DOHH2 (cell line): ENCODE measurements around the gene PCNX2.

Source experiments
- H3F3A ChIP-seq: fragments of 200-600 bp; sonication (generic), shearing (Covaris generic); 2 replicates; pipeline ENCODE4 v1.6.0; 2016; ENCODE audit warnings: antibody characterized with exemption, mild to moderate bottlenecking; ENCODE audit not compliant: control insufficient read depth, insufficient read depth
- H3K27ac ChIP-seq: fragments of 200-600 bp; sonication (generic); 2 replicates; pipeline ENCODE4 v1.5.1; 2014; ENCODE audit warnings: low read depth, mild to moderate bottlenecking, low read length, moderate library complexity
- H3K27me3 ChIP-seq: fragments of 200-600 bp; sonication (generic); 2 replicates; pipeline ENCODE4 v1.6.1; 2014; ENCODE audit warnings: mild to moderate bottlenecking, low read length, mixed read lengths; ENCODE audit not compliant: control insufficient read depth
- H3K36me3 ChIP-seq: fragments of 200-600 bp; sonication (generic); 2 replicates; pipeline ENCODE4 v1.6.1; 2014; ENCODE audit warnings: mild to moderate bottlenecking, low read length, moderate library complexity, mixed read lengths; ENCODE audit not compliant: control insufficient read depth
- H3K4me1 ChIP-seq: fragments of 200-600 bp; sonication (generic); 2 replicates; pipeline ENCODE4 v1.6.1; 2014; ENCODE audit warnings: mild to moderate bottlenecking, low read length, mixed read lengths; ENCODE audit not compliant: control insufficient read depth
- H3K4me2 ChIP-seq: fragments of 200-600 bp; sonication (generic); 2 replicates; pipeline ENCODE4 v1.6.0; 2014; ENCODE audit warnings: mild to moderate bottlenecking, low read length, moderate library complexity
- H3K4me3 ChIP-seq: fragments of 200-600 bp; sonication (generic); 2 replicates; pipeline ENCODE4 v1.5.1; 2014; ENCODE audit warnings: mild to moderate bottlenecking, low read length, mixed read lengths
- H3K79me2 ChIP-seq: fragments of 200-600 bp; sonication (generic); 2 replicates; pipeline ENCODE4 v1.6.1; 2014; ENCODE audit warnings: mild to moderate bottlenecking, low read length, mixed read lengths; ENCODE audit not compliant: control insufficient read depth
- H3K9me2 ChIP-seq: fragments of 200-600 bp; sonication (generic); replicated peaks from 2 replicates; pipeline ENCODE4 v1.6.1; 2014; ENCODE audit warnings: mild to moderate bottlenecking, low read length, mixed read lengths; ENCODE audit not compliant: control insufficient read depth
- H3K9me3 ChIP-seq: fragments of 200-600 bp; sonication (generic); 2 replicates; pipeline ENCODE4 v1.6.1; 2014; ENCODE audit warnings: antibody characterized with exemption, low read length, mixed read lengths; ENCODE audit not compliant: control insufficient read depth, insufficient read depth
- H4K20me1 ChIP-seq: fragments of 200-600 bp; sonication (generic); 2 replicates; pipeline ENCODE4 v1.6.0; 2014; ENCODE audit warnings: low read depth, mild to moderate bottlenecking, antibody characterized with exemption, low read length, moderate library complexity; ENCODE audit not compliant: control insufficient read depth, insufficient read depth
- EZH2phosphoT487 ChIP-seq: fragments of 200-600 bp; sonication (generic); IDR thresholded peaks from 2 replicates; pipeline ENCODE4 v1.6.1; 2017; ENCODE audit warnings: borderline replicate concordance, mild to moderate bottlenecking, antibody characterized with exemption, low read length, moderate library complexity, mixed read lengths
- TF ChIP-seq, protein P1 (sequence below): fragments of 200-600 bp; sonication (generic); IDR thresholded peaks from one replicate; pipeline ENCODE4 v1.5.1; 2014; ENCODE audit warnings: antibody characterized with exemption, mild to moderate bottlenecking, low read depth, low read length; ENCODE audit not compliant: poor library complexity, severe bottlenecking

The PCNX2 gene

DNA sequence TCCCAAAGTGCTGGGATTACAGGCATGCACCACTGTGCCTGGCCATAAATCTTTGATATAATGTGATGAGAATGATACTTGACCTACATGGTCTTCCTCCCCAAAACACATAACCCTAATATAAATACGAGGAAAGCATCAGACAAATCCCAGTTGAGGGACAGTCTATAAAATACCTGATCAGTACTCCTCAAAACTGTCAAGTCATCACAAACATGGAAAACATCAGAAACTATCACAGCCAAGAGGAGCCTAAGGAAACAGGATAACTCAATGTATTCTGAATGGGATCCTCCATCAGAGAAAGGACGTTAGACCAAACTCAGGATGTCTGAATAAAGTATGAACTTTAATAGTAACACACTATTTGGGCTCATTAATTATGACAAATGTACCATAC lies 172.7 kb downstream of the PCNX2 start:
- TF ChIP-seq, protein P1, sequence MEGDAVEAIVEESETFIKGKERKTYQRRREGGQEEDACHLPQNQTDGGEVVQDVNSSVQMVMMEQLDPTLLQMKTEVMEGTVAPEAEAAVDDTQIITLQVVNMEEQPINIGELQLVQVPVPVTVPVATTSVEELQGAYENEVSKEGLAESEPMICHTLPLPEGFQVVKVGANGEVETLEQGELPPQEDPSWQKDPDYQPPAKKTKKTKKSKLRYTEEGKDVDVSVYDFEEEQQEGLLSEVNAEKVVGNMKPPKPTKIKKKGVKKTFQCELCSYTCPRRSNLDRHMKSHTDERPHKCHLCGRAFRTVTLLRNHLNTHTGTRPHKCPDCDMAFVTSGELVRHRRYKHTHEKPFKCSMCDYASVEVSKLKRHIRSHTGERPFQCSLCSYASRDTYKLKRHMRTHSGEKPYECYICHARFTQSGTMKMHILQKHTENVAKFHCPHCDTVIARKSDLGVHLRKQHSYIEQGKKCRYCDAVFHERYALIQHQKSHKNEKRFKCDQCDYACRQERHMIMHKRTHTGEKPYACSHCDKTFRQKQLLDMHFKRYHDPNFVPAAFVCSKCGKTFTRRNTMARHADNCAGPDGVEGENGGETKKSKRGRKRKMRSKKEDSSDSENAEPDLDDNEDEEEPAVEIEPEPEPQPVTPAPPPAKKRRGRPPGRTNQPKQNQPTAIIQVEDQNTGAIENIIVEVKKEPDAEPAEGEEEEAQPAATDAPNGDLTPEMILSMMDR = no peak
- no peak for TF ChIP-seq EZH2phosphoT487
- no peaks in the 10 kb centered on the region for H3K9me3 ChIP-seq
- H4K20me1 ChIP-seq = no peaks in the 10 kb centered on the region
- no peaks in the 10 kb centered on the region for H3K36me3 ChIP-seq
- no peaks in the 10 kb centered on the region for H3K4me1 ChIP-seq
- H3K27me3 ChIP-seq = no peaks in the 10 kb centered on the region
- no peaks in the 10 kb centered on the region for H3K9me2 ChIP-seq
- no peaks in the 10 kb centered on the region for H3F3A ChIP-seq
- no peak overlapping the region for H3K4me3 ChIP-seq
- no peaks in the 10 kb centered on the region for H3K79me2 ChIP-seq
- no peak overlapping the region for H3K4me2 ChIP-seq
- H3K27ac ChIP-seq = no peak overlapping the region

DNA sequence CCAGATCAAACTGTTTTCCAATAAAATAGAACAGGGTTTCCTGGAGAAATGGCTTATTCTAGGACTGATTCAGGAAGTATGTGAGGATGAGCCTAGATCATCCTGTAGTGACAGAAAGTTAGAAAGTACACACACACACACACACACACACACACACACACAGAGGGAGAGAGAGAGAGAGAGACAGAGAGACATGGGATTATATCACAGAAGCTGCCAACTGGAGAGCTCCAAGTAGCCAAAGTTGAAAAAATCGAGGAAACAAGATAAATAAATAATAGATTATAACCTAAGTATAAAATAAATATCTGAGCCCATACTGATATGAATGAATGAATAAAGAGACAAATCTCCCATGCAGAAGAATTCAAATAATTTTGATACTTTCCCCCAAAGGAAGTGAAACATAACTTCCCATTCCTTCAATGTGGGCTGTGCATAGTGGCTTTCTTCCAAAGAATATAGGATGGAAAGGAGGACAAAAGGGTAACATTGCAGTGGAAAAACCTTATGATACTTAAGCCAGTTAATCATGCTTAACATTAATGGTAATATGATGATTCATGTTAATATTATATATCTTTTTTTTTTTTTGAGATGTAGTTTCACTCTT lies 173.5 kb downstream of the PCNX2 start:
- no peaks in the 10 kb centered on the region for H3F3A ChIP-seq
- no peaks in the 10 kb centered on the region for H3K36me3 ChIP-seq
- H3K9me3 ChIP-seq = no peaks in the 10 kb centered on the region
- H3K27ac ChIP-seq = no peak overlapping the region
- no peaks in the 10 kb centered on the region for H3K27me3 ChIP-seq
- H3K4me2 ChIP-seq = no peak overlapping the region
- H4K20me1 ChIP-seq = no peaks in the 10 kb centered on the region
- TF ChIP-seq EZH2phosphoT487 = no peak
- TF ChIP-seq, protein P1 = no peak
- H3K4me3 ChIP-seq = no peak overlapping the region
- H3K79me2 ChIP-seq = no peaks in the 10 kb centered on the region
- H3K4me1 ChIP-seq = no peaks in the 10 kb centered on the region
- H3K9me2 ChIP-seq = no peaks in the 10 kb centered on the region

DNA sequence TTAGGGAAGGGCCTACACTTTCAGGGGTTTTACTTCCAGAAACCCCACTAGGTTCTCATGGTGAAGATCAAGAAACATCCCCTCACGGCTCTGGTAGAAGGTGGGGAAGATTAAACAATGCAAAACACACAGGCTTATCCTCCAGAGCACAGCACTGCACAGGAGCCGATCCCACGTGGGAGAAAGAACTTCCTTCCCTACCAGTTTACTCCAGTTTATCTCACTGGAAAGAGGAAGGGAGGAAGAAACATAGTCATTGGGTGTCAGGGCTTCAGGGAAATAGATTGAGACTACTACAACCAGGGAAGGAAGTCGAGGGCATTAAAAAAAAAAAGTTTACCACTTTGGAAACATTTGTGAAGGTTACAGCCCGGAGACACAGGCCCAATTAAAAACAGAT lies 180.7 kb downstream of the PCNX2 start:
- Histone ChIP-seq H3K27ac (no peak overlapping the region), H3K9me3 (no peaks in the 10 kb centered on the region), H3F3A (no peaks in the 10 kb centered on the region), H3K36me3 (no peaks in the 10 kb centered on the region), H3K79me2 (no peaks in the 10 kb centered on the region), H3K27me3 (no peaks in the 10 kb centered on the region), H4K20me1 (no peaks in the 10 kb centered on the region), H3K4me2 (no peak overlapping the region), H3K4me3 (no peak overlapping the region), H3K4me1 (no peaks in the 10 kb centered on the region), H3K9me2 (no peaks in the 10 kb centered on the region)
- TF ChIP-seq EZH2phosphoT487 = no peak
- TF ChIP-seq, protein P1 = no peak

DNA sequence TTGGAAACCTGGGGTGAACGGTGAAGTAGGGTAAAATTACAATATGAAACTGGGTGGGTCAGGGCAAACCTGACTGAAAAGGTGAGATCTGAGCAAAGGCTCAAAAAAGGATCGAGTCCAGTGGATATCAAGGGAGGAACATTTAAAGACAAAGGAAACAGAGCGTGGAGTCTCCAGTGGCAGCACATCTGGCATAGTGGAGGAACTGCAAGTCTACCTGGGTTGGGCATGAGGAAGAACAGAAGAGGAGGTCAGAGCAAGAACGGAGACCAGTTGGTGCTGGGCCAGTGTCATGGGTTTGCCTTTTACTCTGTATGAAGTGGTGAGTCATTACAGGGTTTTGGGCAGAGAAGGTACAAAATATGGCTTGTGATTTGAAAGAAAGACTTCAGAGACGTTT lies 181.4 kb downstream of the PCNX2 start:
- TF ChIP-seq EZH2phosphoT487 = no peak
- Histone ChIP-seq H4K20me1 (no peaks in the 10 kb centered on the region), H3K36me3 (no peaks in the 10 kb centered on the region), H3K27me3 (no peaks in the 10 kb centered on the region), H3K4me3 (no peak overlapping the region), H3K4me1 (no peaks in the 10 kb centered on the region), H3K9me2 (no peaks in the 10 kb centered on the region), H3F3A (no peaks in the 10 kb centered on the region), H3K9me3 (no peaks in the 10 kb centered on the region), H3K4me2 (no peak overlapping the region), H3K27ac (no peak overlapping the region), H3K79me2 (no peaks in the 10 kb centered on the region)
